Measurements from ENCODE around the gene CYP4F22. TPM values are rescaled to one million over a fixed set of nuclear protein-coding genes. Genes with fewer than 3 reads are reported as not detected.
"Not testable (repeated sequence)": the region's sequence is repeated elsewhere in the genome, so short reads cannot be mapped to it uniquely, and the experiment has no call there.

Gene CYP4F22
- total RNA-seq, 1 experiment from 2014 or later = not detected

DNA sequence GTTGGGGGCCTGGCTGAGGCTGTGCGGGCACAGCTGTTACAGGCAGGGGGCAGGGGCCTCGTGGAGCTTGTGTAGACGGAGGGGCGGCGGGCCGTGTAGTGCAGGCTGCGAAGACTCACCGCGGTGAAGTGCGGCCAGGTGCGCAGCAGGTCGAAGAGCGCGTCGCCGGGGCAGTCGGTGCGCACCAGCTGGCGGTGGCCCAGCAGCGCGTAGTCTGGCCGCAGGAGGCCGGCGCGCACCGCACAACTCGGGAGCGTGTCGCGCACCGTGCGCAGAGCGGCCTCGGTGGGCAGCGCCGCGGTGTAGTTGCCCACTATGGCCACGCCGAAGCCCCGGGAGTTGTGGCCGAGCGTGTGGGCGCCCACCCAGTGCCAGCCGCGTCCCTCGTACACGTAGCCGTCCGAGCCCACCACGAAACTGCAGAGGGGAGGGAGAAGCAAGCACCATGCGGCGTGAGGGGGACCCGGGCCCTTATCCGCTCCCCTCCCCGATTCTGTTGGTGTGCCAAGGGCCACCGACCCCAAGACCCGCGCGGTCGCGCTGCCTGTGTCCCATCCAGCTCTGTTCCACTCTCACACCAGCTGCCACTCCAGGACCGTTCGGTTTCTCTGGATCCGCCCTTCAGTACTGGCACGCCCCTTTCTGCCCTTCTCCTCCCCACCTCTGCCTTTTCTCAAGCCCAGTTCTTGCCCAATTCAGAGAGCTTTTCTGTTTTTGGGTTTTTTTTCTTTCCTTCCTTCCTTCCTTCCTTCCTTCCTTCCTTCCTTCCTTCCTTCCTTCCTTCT is 38.6 kb upstream of the CYP4F22 start:
- BruUV-seq (replicated peaks) = no TSS peak
- Mint-ChIP-seq H3K27me3 (ENCODE audit: insufficient read depth, unreplicated experiment) (peaks cover 11% of the 10 kb centered on the region), H3K27ac (ENCODE audit: low read depth, unreplicated experiment) (no peak overlapping the region), H3K4me1 (ENCODE audit: insufficient read depth, unreplicated experiment) (no peaks in the 10 kb centered on the region), H3K9me3 (ENCODE audit: unreplicated experiment) (no peaks in the 10 kb centered on the region), H3K36me3 (ENCODE audit: insufficient read depth, unreplicated experiment) (no peaks in the 10 kb centered on the region), H3K4me3 (ENCODE audit: unreplicated experiment) (no peak overlapping the region)
- ChIA-PET POLR2A (no interaction called here), CTCF (no interaction called here)
- no peak for DNase-seq (ENCODE audit: unreplicated experiment)
- intact Hi-C loops (cut with micrococcal nuclease) = no loop called here
- TF ChIP-seq, protein P1, sequence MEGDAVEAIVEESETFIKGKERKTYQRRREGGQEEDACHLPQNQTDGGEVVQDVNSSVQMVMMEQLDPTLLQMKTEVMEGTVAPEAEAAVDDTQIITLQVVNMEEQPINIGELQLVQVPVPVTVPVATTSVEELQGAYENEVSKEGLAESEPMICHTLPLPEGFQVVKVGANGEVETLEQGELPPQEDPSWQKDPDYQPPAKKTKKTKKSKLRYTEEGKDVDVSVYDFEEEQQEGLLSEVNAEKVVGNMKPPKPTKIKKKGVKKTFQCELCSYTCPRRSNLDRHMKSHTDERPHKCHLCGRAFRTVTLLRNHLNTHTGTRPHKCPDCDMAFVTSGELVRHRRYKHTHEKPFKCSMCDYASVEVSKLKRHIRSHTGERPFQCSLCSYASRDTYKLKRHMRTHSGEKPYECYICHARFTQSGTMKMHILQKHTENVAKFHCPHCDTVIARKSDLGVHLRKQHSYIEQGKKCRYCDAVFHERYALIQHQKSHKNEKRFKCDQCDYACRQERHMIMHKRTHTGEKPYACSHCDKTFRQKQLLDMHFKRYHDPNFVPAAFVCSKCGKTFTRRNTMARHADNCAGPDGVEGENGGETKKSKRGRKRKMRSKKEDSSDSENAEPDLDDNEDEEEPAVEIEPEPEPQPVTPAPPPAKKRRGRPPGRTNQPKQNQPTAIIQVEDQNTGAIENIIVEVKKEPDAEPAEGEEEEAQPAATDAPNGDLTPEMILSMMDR (IDR thresholded peaks at IDR 0.05; ENCODE audit: unreplicated experiment) = no peak

DNA sequence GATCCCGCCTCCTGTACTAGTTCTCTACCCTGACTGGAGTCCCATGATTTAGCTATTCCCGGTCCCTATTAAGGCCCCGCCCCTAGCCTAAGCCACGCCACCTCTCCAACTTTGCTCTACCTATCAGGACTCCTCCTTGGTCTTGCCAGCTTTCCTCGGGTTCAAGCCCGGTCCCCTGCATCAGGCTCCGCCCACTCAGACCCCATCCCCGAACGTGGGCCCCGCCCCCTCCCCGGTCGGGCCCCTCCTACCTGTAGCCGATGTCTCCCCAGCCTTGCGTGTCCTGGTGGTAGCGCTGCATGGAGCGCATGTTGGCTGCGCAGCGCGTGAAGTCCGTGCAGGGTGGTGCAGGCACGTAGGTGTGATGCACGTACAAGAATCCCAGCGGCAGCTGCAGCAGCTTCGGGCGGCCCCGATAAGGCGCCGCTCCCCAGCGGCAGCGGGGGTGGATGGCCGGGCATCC is 36.7 kb upstream of the CYP4F22 start:
- Mint-ChIP-seq H3K27ac (ENCODE audit: low read depth, unreplicated experiment) (no peak overlapping the region), H3K27me3 (ENCODE audit: insufficient read depth, unreplicated experiment) (peaks cover 11% of the 10 kb centered on the region), H3K36me3 (ENCODE audit: insufficient read depth, unreplicated experiment) (no peaks in the 10 kb centered on the region), H3K9me3 (ENCODE audit: unreplicated experiment) (no peaks in the 10 kb centered on the region), H3K4me1 (ENCODE audit: insufficient read depth, unreplicated experiment) (no peaks in the 10 kb centered on the region), H3K4me3 (ENCODE audit: unreplicated experiment) (no peak overlapping the region)
- intact Hi-C loops (cut with micrococcal nuclease) = no loop called here
- BruUV-seq (replicated peaks) = no TSS peak
- DNase-seq (ENCODE audit: unreplicated experiment) = no peak
- POLR2A ChIA-PET = no interaction called here
- CTCF ChIA-PET = no interaction called here
- TF ChIP-seq, protein P1 (IDR thresholded peaks at IDR 0.05; ENCODE audit: unreplicated experiment) = no peak

DNA sequence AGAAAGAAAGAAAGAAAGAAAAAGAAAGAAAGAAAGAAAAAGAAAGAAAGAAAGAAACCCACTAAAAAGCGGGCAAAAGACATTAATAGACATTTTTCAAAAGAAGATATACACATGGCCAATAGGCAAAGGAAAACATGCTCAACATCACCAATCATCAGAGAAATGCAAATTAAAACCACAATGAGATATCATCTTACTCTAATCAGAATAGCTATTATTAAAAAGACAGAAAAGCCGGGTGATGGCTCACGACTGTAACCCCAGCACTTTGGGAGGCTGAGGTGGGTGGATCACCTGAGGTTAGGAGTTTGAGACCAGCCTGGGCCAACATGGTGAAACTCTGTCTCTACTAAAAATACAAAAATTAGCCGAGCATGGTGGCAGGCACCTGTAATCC is 34.5 kb upstream of the CYP4F22 start:
- H3K4me1 Mint-ChIP-seq (ENCODE audit: insufficient read depth, unreplicated experiment); DNase-seq (ENCODE audit: unreplicated experiment); H3K36me3 Mint-ChIP-seq (ENCODE audit: insufficient read depth, unreplicated experiment); BruUV-seq (replicated peaks); intact Hi-C loops (cut with micrococcal nuclease); H3K27me3 Mint-ChIP-seq (ENCODE audit: insufficient read depth, unreplicated experiment); H3K4me3 Mint-ChIP-seq (ENCODE audit: unreplicated experiment); H3K27ac Mint-ChIP-seq (ENCODE audit: low read depth, unreplicated experiment); H3K9me3 Mint-ChIP-seq (ENCODE audit: unreplicated experiment): not testable (repeated sequence)
- ChIA-PET POLR2A (interaction anchor here (0.7 kb wide), 1 partner anchor 442 kb away, joined by 3 read pairs; no protein-coding TSS in a partner anchor), CTCF (interaction anchor here (0.9 kb wide), 1 partner anchor 897 kb away, joined by 4 read pairs; no protein-coding TSS in a partner anchor)

DNA sequence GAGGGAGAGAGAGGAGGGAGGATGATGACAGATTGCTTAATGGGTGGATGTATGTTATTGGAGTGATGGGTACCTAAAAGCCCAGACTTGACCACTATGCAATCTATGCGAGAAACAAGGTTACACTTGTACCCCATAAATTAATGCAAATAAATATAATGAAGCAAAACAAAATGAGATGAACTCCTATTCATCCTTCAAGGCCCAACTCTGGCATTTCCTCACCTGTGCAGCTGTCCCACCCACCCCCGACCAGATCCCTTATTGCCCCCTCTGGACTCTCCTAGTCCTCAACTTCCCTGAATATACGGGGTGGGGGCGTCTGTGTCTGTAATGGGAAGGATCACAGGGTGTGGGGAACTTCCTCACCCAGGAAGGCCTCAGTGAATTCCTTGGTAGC is 33.2 kb upstream of the CYP4F22 start:
- POLR2A ChIA-PET = no interaction called here
- CTCF ChIA-PET = interaction anchor here (0.7 kb wide), 1 partner anchor 11 kb away, joined by 3 read pairs; no protein-coding TSS in a partner anchor
- no peak overlapping the region for H3K27ac Mint-ChIP-seq (ENCODE audit: low read depth, unreplicated experiment)
- H3K4me1 Mint-ChIP-seq (ENCODE audit: insufficient read depth, unreplicated experiment) = no peaks in the 10 kb centered on the region
- no peak for DNase-seq (ENCODE audit: unreplicated experiment)
- H3K36me3 Mint-ChIP-seq (ENCODE audit: insufficient read depth, unreplicated experiment) = no peaks in the 10 kb centered on the region
- no peaks in the 10 kb centered on the region for H3K9me3 Mint-ChIP-seq (ENCODE audit: unreplicated experiment)
- intact Hi-C loops (cut with micrococcal nuclease) = no loop called here
- no peaks in the 10 kb centered on the region for H3K27me3 Mint-ChIP-seq (ENCODE audit: insufficient read depth, unreplicated experiment)
- no TSS peak for BruUV-seq (replicated peaks)
- H3K4me3 Mint-ChIP-seq (ENCODE audit: unreplicated experiment) = no peak overlapping the region
- TF ChIP-seq, protein P1 (IDR thresholded peaks at IDR 0.05; ENCODE audit: unreplicated experiment) = no peak

Data from MCF 10A (cell line).